Measurements from ENCODE around the gene R3HDM4. TPM values are rescaled to one million over a fixed set of nuclear protein-coding genes. Genes with fewer than 3 reads are reported as not detected.
A peak's percentile ranks its signal among the peaks of the same experiment; 100 is the strongest.

The R3HDM4 gene
- total and polyA plus RNA-seq, 9 of the 15 experiments (the other 6 are each of a cell fraction or from before 2014, with no cell fraction given), result 3.2 to 154 (median 59.0) TPM

DNA sequence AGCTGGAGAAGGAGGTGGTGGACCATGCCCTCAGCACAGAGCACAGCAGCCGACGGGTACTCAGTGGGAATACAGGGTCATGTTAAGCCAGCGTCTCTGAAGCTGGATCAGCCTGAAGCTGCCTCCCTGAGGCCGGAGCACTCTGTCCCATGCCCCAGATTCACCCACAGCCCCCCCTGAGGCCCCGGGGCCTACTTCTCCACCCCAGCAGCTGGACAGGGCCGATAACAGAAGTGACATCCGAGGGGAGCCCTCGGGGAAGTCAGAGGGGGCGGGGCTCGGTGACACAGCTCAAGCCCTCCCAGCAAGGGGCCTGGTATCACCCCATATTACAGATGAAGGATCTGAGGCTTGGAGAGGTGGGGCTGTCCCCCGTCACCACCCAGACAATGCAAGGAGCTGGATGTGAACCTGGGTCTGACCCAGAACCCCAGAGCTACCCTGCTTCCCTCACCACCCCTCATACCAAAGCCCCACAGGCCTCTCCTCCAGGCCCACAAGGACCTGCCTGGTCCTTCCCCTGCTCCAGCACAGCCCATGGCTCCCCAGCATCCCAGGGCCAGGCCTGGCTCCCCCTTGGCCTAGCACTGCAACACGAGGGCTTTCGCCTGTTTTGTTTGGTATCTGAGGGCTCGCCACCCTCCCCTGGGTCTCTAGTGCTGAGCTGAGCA, 5.7 kb downstream of the R3HDM4 start (continued):
- TF ChIP-seq MYNN (IDR thresholded peaks at IDR 0.05) (peak; percentile 96), MYNN (CRISPR knock-in tag; IDR thresholded peaks at IDR 0.05) (no peak), TGIF2 (CRISPR knock-in tag; IDR thresholded peaks at IDR 0.05) (no peak), TAF1 (IDR thresholded peaks at IDR 0.05; ENCODE audit: control insufficient read depth, extremely low read depth, insufficient read depth, low read length, severe bottlenecking) (peak; percentile 48), SOX6 (IDR thresholded peaks at IDR 0.05) (peak; percentile 87), CREM (IDR thresholded peaks at IDR 0.05; ENCODE audit: low read depth) (peak; percentile 91), MTA1 (IDR thresholded peaks at IDR 0.05; ENCODE audit: borderline replicate concordance) (0 out of 2 replicates have a peak, but pooled peaks have one; percentile 21), KDM5B (IDR thresholded peaks at IDR 0.05; ENCODE audit: insufficient replicate concordance, low read depth, low read length) (peak; percentile 39), MCM3 (IDR thresholded peaks at IDR 0.05) (no peak), NONO (IDR thresholded peaks at IDR 0.05; ENCODE audit: low read depth in 2 of 2, low read length in 1 of 2) (peak in 1 of 2 experiments; percentile 92; a peak in 2 of 4 replicates), EP300 (IDR thresholded peaks at IDR 0.05; ENCODE audit: low read length) (peak; percentile 97), HDAC3 (IDR thresholded peaks at IDR 0.05; ENCODE audit: borderline replicate concordance, partially characterized antibody) (peak; percentile 79), ZBTB8A (IDR thresholded peaks at IDR 0.05; ENCODE audit: partially characterized antibody) (no peak), BMI1 (IDR thresholded peaks at IDR 0.05; ENCODE audit: low read length) (no peak)
- TF ChIP-seq, protein P1, sequence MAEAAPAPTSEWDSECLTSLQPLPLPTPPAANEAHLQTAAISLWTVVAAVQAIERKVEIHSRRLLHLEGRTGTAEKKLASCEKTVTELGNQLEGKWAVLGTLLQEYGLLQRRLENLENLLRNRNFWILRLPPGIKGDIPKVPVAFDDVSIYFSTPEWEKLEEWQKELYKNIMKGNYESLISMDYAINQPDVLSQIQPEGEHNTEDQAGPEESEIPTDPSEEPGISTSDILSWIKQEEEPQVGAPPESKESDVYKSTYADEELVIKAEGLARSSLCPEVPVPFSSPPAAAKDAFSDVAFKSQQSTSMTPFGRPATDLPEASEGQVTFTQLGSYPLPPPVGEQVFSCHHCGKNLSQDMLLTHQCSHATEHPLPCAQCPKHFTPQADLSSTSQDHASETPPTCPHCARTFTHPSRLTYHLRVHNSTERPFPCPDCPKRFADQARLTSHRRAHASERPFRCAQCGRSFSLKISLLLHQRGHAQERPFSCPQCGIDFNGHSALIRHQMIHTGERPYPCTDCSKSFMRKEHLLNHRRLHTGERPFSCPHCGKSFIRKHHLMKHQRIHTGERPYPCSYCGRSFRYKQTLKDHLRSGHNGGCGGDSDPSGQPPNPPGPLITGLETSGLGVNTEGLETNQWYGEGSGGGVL (CRISPR knock-in tag; IDR thresholded peaks at IDR 0.05), result no peak
- TF ChIP-seq, protein P2, sequence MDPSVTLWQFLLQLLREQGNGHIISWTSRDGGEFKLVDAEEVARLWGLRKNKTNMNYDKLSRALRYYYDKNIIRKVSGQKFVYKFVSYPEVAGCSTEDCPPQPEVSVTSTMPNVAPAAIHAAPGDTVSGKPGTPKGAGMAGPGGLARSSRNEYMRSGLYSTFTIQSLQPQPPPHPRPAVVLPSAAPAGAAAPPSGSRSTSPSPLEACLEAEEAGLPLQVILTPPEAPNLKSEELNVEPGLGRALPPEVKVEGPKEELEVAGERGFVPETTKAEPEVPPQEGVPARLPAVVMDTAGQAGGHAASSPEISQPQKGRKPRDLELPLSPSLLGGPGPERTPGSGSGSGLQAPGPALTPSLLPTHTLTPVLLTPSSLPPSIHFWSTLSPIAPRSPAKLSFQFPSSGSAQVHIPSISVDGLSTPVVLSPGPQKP (CRISPR knock-in tag; IDR thresholded peaks at IDR 0.05), result no peak
- TF ChIP-seq, protein P3, sequence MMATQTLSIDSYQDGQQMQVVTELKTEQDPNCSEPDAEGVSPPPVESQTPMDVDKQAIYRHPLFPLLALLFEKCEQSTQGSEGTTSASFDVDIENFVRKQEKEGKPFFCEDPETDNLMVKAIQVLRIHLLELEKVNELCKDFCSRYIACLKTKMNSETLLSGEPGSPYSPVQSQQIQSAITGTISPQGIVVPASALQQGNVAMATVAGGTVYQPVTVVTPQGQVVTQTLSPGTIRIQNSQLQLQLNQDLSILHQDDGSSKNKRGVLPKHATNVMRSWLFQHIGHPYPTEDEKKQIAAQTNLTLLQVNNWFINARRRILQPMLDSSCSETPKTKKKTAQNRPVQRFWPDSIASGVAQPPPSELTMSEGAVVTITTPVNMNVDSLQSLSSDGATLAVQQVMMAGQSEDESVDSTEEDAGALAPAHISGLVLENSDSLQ (IDR thresholded peaks at IDR 0.05), result peak; percentile 81
- TF ChIP-seq, protein P4, sequence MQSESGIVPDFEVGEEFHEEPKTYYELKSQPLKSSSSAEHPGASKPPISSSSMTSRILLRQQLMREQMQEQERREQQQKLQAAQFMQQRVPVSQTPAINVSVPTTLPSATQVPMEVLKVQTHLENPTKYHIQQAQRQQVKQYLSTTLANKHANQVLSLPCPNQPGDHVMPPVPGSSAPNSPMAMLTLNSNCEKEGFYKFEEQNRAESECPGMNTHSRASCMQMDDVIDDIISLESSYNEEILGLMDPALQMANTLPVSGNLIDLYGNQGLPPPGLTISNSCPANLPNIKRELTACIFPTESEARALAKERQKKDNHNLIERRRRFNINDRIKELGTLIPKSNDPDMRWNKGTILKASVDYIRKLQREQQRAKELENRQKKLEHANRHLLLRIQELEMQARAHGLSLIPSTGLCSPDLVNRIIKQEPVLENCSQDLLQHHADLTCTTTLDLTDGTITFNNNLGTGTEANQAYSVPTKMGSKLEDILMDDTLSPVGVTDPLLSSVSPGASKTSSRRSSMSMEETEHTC (IDR thresholded peaks at IDR 0.05), result 0 out of 2 replicates have a peak, but pooled peaks have one; percentile 53
- TF ChIP-seq, protein P5, sequence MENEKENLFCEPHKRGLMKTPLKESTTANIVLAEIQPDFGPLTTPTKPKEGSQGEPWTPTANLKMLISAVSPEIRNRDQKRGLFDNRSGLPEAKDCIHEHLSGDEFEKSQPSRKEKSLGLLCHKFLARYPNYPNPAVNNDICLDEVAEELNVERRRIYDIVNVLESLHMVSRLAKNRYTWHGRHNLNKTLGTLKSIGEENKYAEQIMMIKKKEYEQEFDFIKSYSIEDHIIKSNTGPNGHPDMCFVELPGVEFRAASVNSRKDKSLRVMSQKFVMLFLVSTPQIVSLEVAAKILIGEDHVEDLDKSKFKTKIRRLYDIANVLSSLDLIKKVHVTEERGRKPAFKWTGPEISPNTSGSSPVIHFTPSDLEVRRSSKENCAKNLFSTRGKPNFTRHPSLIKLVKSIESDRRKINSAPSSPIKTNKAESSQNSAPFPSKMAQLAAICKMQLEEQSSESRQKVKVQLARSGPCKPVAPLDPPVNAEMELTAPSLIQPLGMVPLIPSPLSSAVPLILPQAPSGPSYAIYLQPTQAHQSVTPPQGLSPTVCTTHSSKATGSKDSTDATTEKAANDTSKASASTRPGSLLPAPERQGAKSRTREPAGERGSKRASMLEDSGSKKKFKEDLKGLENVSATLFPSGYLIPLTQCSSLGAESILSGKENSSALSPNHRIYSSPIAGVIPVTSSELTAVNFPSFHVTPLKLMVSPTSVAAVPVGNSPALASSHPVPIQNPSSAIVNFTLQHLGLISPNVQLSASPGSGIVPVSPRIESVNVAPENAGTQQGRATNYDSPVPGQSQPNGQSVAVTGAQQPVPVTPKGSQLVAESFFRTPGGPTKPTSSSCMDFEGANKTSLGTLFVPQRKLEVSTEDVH (IDR thresholded peaks at IDR 0.05; ENCODE audit: low read depth, partially characterized antibody), result no peak

Measured in K562 (cell line).